Mucosa of descending colon (tissue), 3 donors: ENCODE measurements around the gene NOL4L. TPM values are rescaled to one million over a fixed set of nuclear protein-coding genes. Genes with fewer than 3 reads are reported as not detected.

ENCODE experiments used
- ATAC-seq: fragments of 200-7000 bp; cut with Tn5 transposase; one replicate; pipeline ENCODE4 v1.9.1; 2020; ENCODE audit warnings: mild to moderate bottlenecking, moderate library complexity
- DNase-seq, 3 donors: peaks; one replicate each; pipeline ENCODE4 v3.0.0-alpha.2; 2020
- H3K36me3 ChIP-seq: fragments of 200-600 bp; one replicate; pipeline ENCODE4 v1.8.0; 2021; ENCODE audit warnings: low read depth, mild to moderate bottlenecking
- H3K4me1 ChIP-seq: fragments of 200-600 bp; one replicate; pipeline ENCODE4 v1.8.0; 2021; ENCODE audit warnings: low read depth, mild to moderate bottlenecking
- H3K4me3 ChIP-seq: fragments of 200-600 bp; one replicate; pipeline ENCODE4 v1.8.0; 2021; ENCODE audit warnings: mild to moderate bottlenecking
- H3K9me3 ChIP-seq: fragments of 200-600 bp; one replicate; pipeline ENCODE4 v1.8.0; 2021; ENCODE audit warnings: mild to moderate bottlenecking
- CTCF ChIP-seq: fragments of 200-600 bp; IDR thresholded peaks from one replicate; pipeline ENCODE4 v1.8.0; 2022; ENCODE audit warnings: antibody characterized with exemption, mild to moderate bottlenecking
- intact Hi-C, 2 donors: fragments of 100-400 bp; cut with DNase I in 1 of 2; cut with micrococcal nuclease in 1 of 2; formaldehyde crosslinking; loops; one replicate each; pipeline versions ENCODE4 v1.11.0 to v1.11.1; 2022; cut with DNase I, micrococcal nuclease
- total RNA-seq, 3 donors: library from RNA; stranded (reverse); fragmentation: NEBNext Ultra II Directional in 2 of 3; extraction: Animal tissue kit (Norgen Biotek cat#: 25700) in 2 of 3; gene quantifications; one replicate each; pipeline versions ENCODE4 v1.2.1 to v1.2.4, GENCODE V29; 2021 to 2023
- donor health status: DM: no; HTN: no; CAD: no; lungs with moderate emphysema.
- donor health status: DM: no; HTN: no; CAD: no.
- donor health status: DM: no; HTN: yes; CAD: no.

Gene NOL4L
- total RNA-seq, 3 donors from 2014 or later, result 46.1 to 75.3 (median 55.1) TPM

GRCh38 chr20:32564440-32564839 lies 20.7 kb downstream of the NOL4L start:
- intact Hi-C loops, result no loop called here
- DNase-seq (no peak), ATAC-seq (no peak)
- TF ChIP-seq CTCF, result no peak
- H3K36me3 ChIP-seq, result no peaks in the 10 kb centered on the region
- no peaks in the 10 kb centered on the region for H3K4me1 ChIP-seq
- no peak overlapping the region for H3K4me3 ChIP-seq
- no peaks in the 10 kb centered on the region for H3K9me3 ChIP-seq

- Histone ChIP-seq H3K4me3 (no peak overlapping the region), H3K4me1 (no peaks in the 10 kb centered on the region), H3K9me3 (no peaks in the 10 kb centered on the region), H3K36me3 (no peaks in the 10 kb centered on the region)
- intact Hi-C loops, result no loop called here
- no peak for ATAC-seq
- TF ChIP-seq CTCF, result no peak
- no peak for DNase-seq
These were observed 21.5 kb downstream of the NOL4L start for GRCh38 chr20:32563311-32564272.

- intact Hi-C loops, result no loop called here
- Histone ChIP-seq H3K4me1 (no peaks in the 10 kb centered on the region), H3K36me3 (no peaks in the 10 kb centered on the region), H3K9me3 (no peaks in the 10 kb centered on the region), H3K4me3 (no peak overlapping the region)
- no peak for TF ChIP-seq CTCF
- DNase-seq (no peak), ATAC-seq (no peak)
These were observed 22.6 kb downstream of the NOL4L start for GRCh38 chr20:32562495-32562911.

- Histone ChIP-seq H3K36me3 (no peaks in the 10 kb centered on the region), H3K9me3 (no peaks in the 10 kb centered on the region), H3K4me1 (no peaks in the 10 kb centered on the region), H3K4me3 (no peak overlapping the region)
- no peak for DNase-seq
- no peak for TF ChIP-seq CTCF
- no peak for ATAC-seq
- intact Hi-C loops, result no loop called here
These were observed 23.9 kb downstream of the NOL4L start for GRCh38 chr20:32560989-32561830.

GRCh38 chr20:32560482-32560988 lies 24.6 kb downstream of the NOL4L start:
- TF ChIP-seq CTCF, result no peak
- H3K4me3 ChIP-seq, result no peak overlapping the region
- DNase-seq (no peak), ATAC-seq (no peak)
- intact Hi-C loops, result no loop called here
- no peaks in the 10 kb centered on the region for H3K36me3 ChIP-seq
- H3K9me3 ChIP-seq, result no peaks in the 10 kb centered on the region
- no peaks in the 10 kb centered on the region for H3K4me1 ChIP-seq
